Nucleus accumbens (tissue), 56 donors: Measurements from ENCODE around the gene KCNIP3.

Experiments used
- DNase-seq, 56 donors: peaks; one replicate each; lab custom pipeline; 2025; lab: John Stamatoyannopoulos, UW

Gene KCNIP3

GRCh38 chr2:95274291-95275150 lies 22.6 kb upstream of the KCNIP3 start, which contains the start of gene PROM2:
TSS of gene PROM2 (plus strand) at chr2:95274449. CDS start at chr2:95274586, 137 bp downstream.
- no peak for DNase-seq

- DNase-seq, result no peak
Measured at GRCh38 chr2:95275151-95275515, 22.0 kb upstream of the KCNIP3 start.

GRCh38 chr2:95275601-95276243 lies 21.4 kb upstream of the KCNIP3 start:
- DNase-seq, result no peak

- DNase-seq, result no peak
Measured at GRCh38 chr2:95276244-95276887, 20.8 kb upstream of the KCNIP3 start.

- no peak for DNase-seq
Measured at GRCh38 chr2:95276888-95277245, 20.3 kb upstream of the KCNIP3 start.

- no peak for DNase-seq
Measured at GRCh38 chr2:95277246-95277906, 19.8 kb upstream of the KCNIP3 start.

GRCh38 chr2:95278051-95278471 lies 19.1 kb upstream of the KCNIP3 start:
- DNase-seq, result no peak

- no peak for DNase-seq
Measured at GRCh38 chr2:95278637-95279225, 18.4 kb upstream of the KCNIP3 start.

GRCh38 chr2:95279435-95280035 lies 17.6 kb upstream of the KCNIP3 start:
- no peak for DNase-seq

- DNase-seq, result no peak
Measured at GRCh38 chr2:95281071-95281470, 16.1 kb upstream of the KCNIP3 start.

GRCh38 chr2:95281786-95282185 lies 15.4 kb upstream of the KCNIP3 start:
- DNase-seq, result no peak

- DNase-seq, result no peak
Measured at GRCh38 chr2:95282458-95282857, 14.7 kb upstream of the KCNIP3 start.

GRCh38 chr2:95283562-95283961 lies 13.6 kb upstream of the KCNIP3 start:
- no peak for DNase-seq

GRCh38 chr2:95284886-95285541 lies 12.1 kb upstream of the KCNIP3 start:
- DNase-seq, result no peak

- no peak for DNase-seq
Measured at GRCh38 chr2:95285542-95285932, 11.6 kb upstream of the KCNIP3 start.

GRCh38 chr2:95287336-95287735 lies 9.8 kb upstream of the KCNIP3 start:
- DNase-seq, result no peak

- DNase-seq, result no peak
Measured at GRCh38 chr2:95287806-95288205, 9.3 kb upstream of the KCNIP3 start.

- no peak for DNase-seq
Measured at GRCh38 chr2:95289253-95289652, 7.9 kb upstream of the KCNIP3 start.

GRCh38 chr2:95291222-95291621 lies 5.9 kb upstream of the KCNIP3 start:
- no peak for DNase-seq
